HG03442 (cell line): ENCODE data around the gene C11orf97.

ENCODE experiments used
- ATAC-seq: cut with Tn5 transposase; IDR thresholded peaks from one replicate; pipeline ENCODE4 v1.9.1; 2021; ENCODE audit warnings: mild to moderate bottlenecking, moderate library complexity; ENCODE audit not compliant: unreplicated experiment

Gene C11orf97

DNA sequence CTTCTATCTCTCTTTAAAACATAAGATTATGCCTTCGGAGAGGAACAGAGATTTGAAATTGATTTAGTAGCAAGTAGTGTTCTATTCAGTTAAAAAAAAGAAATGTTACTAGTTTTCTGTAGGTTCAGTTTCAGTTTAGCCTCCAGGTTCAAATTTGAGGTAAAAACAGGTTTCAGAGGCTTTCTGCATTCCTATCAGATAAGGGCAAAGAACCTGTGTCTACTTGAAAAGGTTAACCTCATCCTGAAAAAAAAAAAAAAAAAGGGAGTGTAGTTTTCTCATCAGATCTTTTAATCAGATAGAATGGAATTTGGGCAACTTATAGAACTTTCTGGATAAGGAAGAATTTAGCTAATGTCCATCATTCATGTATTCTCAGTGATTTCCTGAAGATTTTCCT, 12.1 kb downstream of the C11orf97 start:
- no peak for ATAC-seq

GRCh38 chr11:94525546-94526324, 13.5 kb downstream of the C11orf97 start:
- no peak for ATAC-seq

GRCh38 chr11:94526645-94527438, 14.6 kb downstream of the C11orf97 start:
- no peak for ATAC-seq

GRCh38 chr11:94528551-94528950, 16.3 kb downstream of the C11orf97 start:
- no peak for ATAC-seq

DNA sequence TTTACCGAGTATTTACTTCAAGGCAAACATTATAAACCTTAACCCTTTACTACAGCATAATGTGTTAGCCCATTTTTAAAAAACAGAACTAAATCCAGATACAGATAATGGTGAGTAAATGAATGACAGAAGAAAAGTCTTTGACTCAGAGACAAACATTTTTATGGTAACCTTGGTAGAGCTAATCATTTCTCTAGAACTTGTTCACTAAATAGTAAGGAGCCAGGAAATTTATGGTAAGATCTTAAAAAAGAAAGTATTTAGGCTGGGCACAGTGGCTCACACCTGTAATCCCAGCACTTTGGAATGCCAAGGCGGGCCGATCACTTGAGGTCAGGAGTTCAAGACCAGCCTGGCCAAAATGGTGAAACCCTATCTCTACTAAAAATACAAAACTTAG, 19.9 kb downstream of the C11orf97 start:
- ATAC-seq: no peak

DNA sequence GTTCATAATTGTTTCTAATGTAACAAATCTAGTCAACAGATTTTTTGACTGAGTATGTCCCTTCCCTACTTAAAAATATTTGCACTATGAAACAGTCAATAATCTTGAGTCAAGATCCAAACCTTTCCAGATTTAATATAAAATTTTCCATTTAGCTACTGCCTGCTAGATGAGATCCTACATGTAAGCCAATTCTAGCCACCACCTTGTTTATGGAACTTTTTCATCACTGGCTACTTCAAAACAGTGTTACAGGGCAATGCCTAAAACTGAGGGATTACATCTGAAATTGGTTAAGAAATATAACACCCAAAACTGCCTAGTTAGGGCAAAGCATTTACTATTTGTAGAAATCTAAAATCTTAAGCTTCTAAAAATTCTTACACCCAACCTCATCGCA, 20.9 kb downstream of the C11orf97 start:
- ATAC-seq: no peak

DNA sequence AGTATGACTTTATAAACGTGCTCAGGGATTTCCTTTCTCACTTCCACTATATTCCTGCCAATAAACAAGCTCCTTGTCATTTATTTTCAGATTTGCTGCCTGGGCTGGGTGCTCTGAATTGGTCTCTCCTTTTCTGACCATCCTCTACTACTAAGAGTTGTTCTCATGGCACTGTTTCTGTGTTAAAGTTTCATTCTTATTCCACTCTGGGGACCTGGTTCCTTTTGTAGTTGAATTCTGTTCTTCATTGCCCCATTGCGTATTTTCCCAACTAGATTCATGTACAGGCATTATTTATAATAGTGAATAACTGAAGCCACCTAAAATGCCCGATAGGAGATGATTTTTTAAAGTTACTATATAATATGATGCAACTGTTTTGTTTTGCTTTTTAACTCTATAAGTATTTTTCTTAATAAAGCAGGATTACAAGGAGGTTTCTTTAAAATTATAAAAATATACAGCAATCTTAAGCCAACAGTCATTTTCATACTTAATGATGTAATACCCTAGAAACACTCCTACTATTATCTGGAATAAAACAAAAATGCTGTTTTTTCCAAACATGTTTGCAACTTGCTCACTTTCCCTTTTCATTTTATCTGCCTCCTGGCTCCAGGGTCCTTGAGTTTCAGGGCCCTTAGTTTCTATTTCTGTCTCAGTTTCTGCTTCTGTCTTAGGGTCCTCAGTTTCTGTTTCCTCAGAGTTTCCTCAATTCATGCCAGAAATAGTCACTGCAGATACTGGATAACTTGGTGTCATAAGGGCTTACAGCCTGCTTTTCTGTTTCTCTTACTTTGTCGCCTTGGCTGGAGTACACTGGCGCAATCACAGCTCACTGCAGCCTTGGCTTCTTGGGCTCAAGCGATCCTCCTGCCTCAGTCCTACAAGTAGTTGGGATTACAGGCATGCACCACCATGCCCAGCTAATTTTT, 21.7 kb downstream of the C11orf97 start:
- no peak for ATAC-seq

DNA sequence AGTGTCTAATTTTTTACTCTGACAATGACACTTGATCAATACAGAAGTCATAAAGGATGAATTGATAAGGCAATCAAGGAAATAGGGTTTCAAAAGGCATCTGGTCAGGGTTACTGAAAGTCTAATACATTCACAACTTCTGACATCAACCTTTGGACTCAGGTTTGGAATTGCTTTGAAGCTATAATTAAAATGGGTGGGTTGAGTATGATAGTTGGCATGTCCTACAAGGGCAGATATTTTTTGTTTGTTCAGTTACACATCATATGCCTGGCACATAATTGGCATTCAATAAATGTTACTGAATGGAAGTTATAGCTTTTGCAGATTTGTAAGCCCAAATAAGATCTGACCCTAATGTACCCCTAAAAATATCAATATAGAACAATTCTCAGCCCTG, 24.1 kb downstream of the C11orf97 start:
- no peak for ATAC-seq

DNA sequence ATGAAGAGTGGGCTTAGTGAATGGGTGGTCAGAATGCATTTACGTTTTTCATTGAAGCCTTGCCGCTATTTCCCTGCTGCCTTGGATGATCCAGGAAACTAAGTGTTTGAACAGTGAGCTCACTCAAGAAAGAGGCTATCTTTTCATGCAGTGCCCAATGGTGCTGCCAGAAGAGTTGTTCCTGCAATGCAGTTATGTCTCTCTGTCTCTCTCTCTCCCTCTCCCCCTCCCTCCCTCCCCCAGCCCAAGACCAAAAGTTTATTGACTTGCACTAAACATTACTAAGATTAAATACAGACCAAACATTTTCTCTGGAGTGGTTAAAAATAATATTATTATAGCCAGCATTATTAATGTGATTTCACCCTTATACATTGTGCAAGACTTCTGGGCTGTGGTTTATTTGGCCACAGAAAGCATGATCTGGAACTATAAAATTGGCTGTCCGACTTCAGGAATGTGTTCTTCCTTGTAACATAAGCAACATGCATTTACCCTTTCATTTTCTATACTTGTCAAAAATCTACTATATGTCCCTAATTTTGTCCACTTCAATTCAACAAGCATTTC, 24.9 kb downstream of the C11orf97 start:
- no peak for ATAC-seq

- no peak for ATAC-seq
Measured at GRCh38 chr11:94539420-94539819, 27.2 kb downstream of the C11orf97 start.

GRCh38 chr11:94543695-94544645, 31.7 kb downstream of the C11orf97 start, which contains the start of gene FUT4:
FUT4 (plus strand) TSS chr11:94543921; CDS start chr11:94544134, 213 bp downstream.
- ATAC-seq: peak; percentile 87

- ATAC-seq: no peak
Measured at GRCh38 chr11:94544646-94545263, 32.5 kb downstream of the C11orf97 start.

DNA sequence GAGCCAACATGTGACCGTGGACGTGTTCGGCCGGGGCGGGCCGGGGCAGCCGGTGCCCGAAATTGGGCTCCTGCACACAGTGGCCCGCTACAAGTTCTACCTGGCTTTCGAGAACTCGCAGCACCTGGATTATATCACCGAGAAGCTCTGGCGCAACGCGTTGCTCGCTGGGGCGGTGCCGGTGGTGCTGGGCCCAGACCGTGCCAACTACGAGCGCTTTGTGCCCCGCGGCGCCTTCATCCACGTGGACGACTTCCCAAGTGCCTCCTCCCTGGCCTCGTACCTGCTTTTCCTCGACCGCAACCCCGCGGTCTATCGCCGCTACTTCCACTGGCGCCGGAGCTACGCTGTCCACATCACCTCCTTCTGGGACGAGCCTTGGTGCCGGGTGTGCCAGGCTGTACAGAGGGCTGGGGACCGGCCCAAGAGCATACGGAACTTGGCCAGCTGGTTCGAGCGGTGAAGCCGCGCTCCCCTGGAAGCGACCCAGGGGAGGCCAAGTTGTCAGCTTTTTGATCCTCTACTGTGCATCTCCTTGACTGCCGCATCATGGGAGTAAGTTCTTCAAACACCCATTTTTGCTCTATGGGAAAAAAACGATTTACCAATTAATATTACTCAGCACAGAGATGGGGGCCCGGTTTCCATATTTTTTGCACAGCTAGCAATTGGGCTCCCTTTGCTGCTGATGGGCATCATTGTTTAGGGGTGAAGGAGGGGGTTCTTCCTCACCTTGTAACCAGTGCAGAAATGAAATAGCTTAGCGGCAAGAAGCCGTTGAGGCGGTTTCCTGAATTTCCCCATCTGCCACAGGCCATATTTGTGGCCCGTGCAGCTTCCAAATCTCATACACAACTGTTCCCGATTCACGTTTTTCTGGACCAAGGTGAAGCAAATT, 33.3 kb downstream of the C11orf97 start:
- ATAC-seq: no peak

DNA sequence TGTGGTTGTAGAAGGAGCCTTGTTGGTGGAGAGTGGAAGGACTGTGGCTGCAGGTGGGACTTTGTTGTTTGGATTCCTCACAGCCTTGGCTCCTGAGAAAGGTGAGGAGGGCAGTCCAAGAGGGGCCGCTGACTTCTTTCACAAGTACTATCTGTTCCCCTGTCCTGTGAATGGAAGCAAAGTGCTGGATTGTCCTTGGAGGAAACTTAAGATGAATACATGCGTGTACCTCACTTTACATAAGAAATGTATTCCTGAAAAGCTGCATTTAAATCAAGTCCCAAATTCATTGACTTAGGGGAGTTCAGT, 33.9 kb downstream of the C11orf97 start:
- no peak for ATAC-seq

DNA sequence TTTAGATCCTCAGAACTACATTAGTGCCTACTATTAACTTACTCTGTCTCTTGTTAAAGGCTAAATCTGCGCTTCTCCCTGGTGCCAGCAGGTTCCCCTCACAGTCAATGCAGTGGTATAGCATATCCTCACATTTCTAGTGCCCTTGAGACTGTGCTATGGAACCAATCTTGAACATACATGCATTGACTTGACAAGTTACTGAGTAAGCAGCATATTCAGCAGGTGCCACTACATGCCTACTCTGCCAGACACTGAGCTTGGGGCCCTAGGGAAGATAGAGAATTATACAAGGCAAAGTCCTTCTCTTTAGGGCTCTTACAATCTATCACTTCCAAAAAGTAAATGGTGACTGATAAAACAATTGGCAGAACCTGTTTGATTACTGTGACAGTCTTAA, 34.6 kb downstream of the C11orf97 start:
- no peak for ATAC-seq

GRCh38 chr11:94549146-94549545, 36.9 kb downstream of the C11orf97 start:
- ATAC-seq: no peak

GRCh38 chr11:94550513-94550912, 38.3 kb downstream of the C11orf97 start:
- no peak for ATAC-seq

GRCh38 chr11:94553938-94554337, 41.7 kb downstream of the C11orf97 start:
- ATAC-seq: no peak
